MM.1S (cell line): ENCODE measurements around the gene ZAP70.
A peak's percentile ranks its signal among the peaks of the same experiment; 100 is the strongest.

Experiments
- DNase-seq: peaks from one replicate; pipeline ENCODE4 v3.0.0-alpha.2; 2015
- H2AFZ ChIP-seq: fragments of 300-600 bp; sonication (generic); 2 replicates; pipeline ENCODE4 v1.6.0; 2016; ENCODE audit warnings: antibody characterized with exemption, low read length
- H3F3A ChIP-seq: fragments of 300-600 bp; sonication (generic); 2 replicates; pipeline ENCODE4 v1.6.1; 2016; ENCODE audit warnings: mild to moderate bottlenecking, antibody characterized with exemption, low read length, moderate library complexity, mixed read lengths; ENCODE audit not compliant: insufficient read depth
- H3K27ac ChIP-seq: fragments of 300-600 bp; sonication (generic); 2 replicates; pipeline ENCODE4 v1.5.1; 2016; ENCODE audit warnings: mild to moderate bottlenecking, low read length
- H3K27me3 ChIP-seq: fragments of 300-600 bp; sonication (generic); replicated peaks from 2 replicates; pipeline ENCODE4 v1.6.0; 2016; ENCODE audit warnings: low read length; ENCODE audit not compliant: insufficient read depth
- H3K36me3 ChIP-seq: fragments of 300-600 bp; sonication (generic); replicated peaks from 2 replicates; pipeline ENCODE4 v1.6.1; 2016; ENCODE audit warnings: mild to moderate bottlenecking, low read length, mixed read lengths; ENCODE audit not compliant: insufficient read depth
- H3K4me1 ChIP-seq: fragments of 300-600 bp; sonication (generic); 2 replicates; pipeline ENCODE4 v1.6.1; 2016; ENCODE audit warnings: low read length, mixed read lengths
- H3K4me2 ChIP-seq: fragments of 300-600 bp; sonication (generic); 2 replicates; pipeline ENCODE4 v1.6.0; 2016; ENCODE audit warnings: low read depth, low read length
- H3K4me3 ChIP-seq: fragments of 300-600 bp; sonication (generic); 2 replicates; pipeline ENCODE4 v1.5.1; 2016; ENCODE audit warnings: low read length, mixed read lengths
- H3K79me2 ChIP-seq: fragments of 300-600 bp; sonication (generic); 2 replicates; pipeline ENCODE4 v1.6.1; 2016; ENCODE audit warnings: mixed run types, low read length, mixed read lengths
- H3K9ac ChIP-seq: fragments of 300-600 bp; sonication (generic); 2 replicates; pipeline ENCODE4 v1.6.1; 2016; ENCODE audit warnings: low read length, mixed read lengths
- H3K9me2 ChIP-seq: fragments of 300-600 bp; sonication (generic); replicated peaks from 2 replicates; pipeline ENCODE4 v1.6.1; 2016; ENCODE audit warnings: mild to moderate bottlenecking, low read length, mixed read lengths; ENCODE audit not compliant: insufficient read depth
- H3K9me3 ChIP-seq: fragments of 300-600 bp; sonication (generic); replicated peaks from 2 replicates; pipeline ENCODE4 v1.6.1; 2016; ENCODE audit warnings: mild to moderate bottlenecking, low read length, mixed read lengths; ENCODE audit not compliant: insufficient read depth
- H4K20me1 ChIP-seq: fragments of 300-600 bp; sonication (generic); 2 replicates; pipeline ENCODE4 v1.6.1; 2016; ENCODE audit warnings: mild to moderate bottlenecking, low read length, moderate library complexity, mixed read lengths; ENCODE audit not compliant: insufficient read depth
- CTCF ChIP-seq: fragments of 300-600 bp; sonication (generic); IDR thresholded peaks from 2 replicates; pipeline ENCODE4 v1.5.1; 2016; ENCODE audit warnings: antibody characterized with exemption, low read length, mixed read lengths
- EZH2 ChIP-seq: fragments of 300-600 bp; sonication (generic); optimal IDR thresholded peaks from 2 replicates; pipeline ENCODE3; 2017; ENCODE audit warnings: low read depth, mild to moderate bottlenecking, antibody characterized with exemption, low read length, mixed read lengths
- EZH2phosphoT487 ChIP-seq: fragments of 300-600 bp; sonication (generic); IDR thresholded peaks from 2 replicates; pipeline ENCODE4 v1.6.1; 2018; ENCODE audit warnings: antibody characterized with exemption, low read length

ZAP70 gene

GRCh38 chr2:97717613-97717995 lies 4.2 kb downstream of the ZAP70 start:
- H3K4me2 ChIP-seq, result no peak overlapping the region
- H2AFZ ChIP-seq, result 0 out of 2 replicates have a peak overlapping the region, but pooled peaks have one; percentile 14
- H3K27me3 ChIP-seq, result no peaks in the 10 kb centered on the region
- no peaks in the 10 kb centered on the region for H4K20me1 ChIP-seq
- TF ChIP-seq CTCF, result no peak
- TF ChIP-seq EZH2phosphoT487, result no peak
- TF ChIP-seq EZH2, result no peak
- no peak overlapping the region for H3K4me3 ChIP-seq
- H3F3A ChIP-seq, result no peaks in the 10 kb centered on the region
- H3K4me1 ChIP-seq, result peaks cover 13% of the 10 kb centered on the region
- no peak overlapping the region for H3K27ac ChIP-seq
- no peaks in the 10 kb centered on the region for H3K79me2 ChIP-seq
- no peaks in the 10 kb centered on the region for H3K9me2 ChIP-seq
- no peaks in the 10 kb centered on the region for H3K9me3 ChIP-seq
- no peak overlapping the region for H3K9ac ChIP-seq
- no peaks in the 10 kb centered on the region for H3K36me3 ChIP-seq
- DNase-seq, result no peak

- Histone ChIP-seq H4K20me1 (no peaks in the 10 kb centered on the region), H3K79me2 (no peaks in the 10 kb centered on the region), H3K27me3 (no peaks in the 10 kb centered on the region), H3K4me2 (peak overlapping the region; percentile 40; the same call in 1 of the 2 replicates), H3F3A (no peaks in the 10 kb centered on the region), H3K4me1 (peaks cover 13% of the 10 kb centered on the region), H3K4me3 (no peak overlapping the region), H2AFZ (peak overlapping the region; percentile 64), H3K27ac (no peak overlapping the region), H3K9me3 (no peaks in the 10 kb centered on the region), H3K36me3 (no peaks in the 10 kb centered on the region), H3K9me2 (no peaks in the 10 kb centered on the region), H3K9ac (no peak overlapping the region)
- peak; percentile 82 for DNase-seq
- TF ChIP-seq CTCF (no peak), EZH2phosphoT487 (no peak), EZH2 (no peak)
Measured at GRCh38 chr2:97718051-97718882, 4.9 kb downstream of the ZAP70 start.

GRCh38 chr2:97718942-97719341 lies 5.6 kb downstream of the ZAP70 start:
- Histone ChIP-seq H3K4me1 (peaks cover 13% of the 10 kb centered on the region), H4K20me1 (no peaks in the 10 kb centered on the region), H3K9me3 (no peaks in the 10 kb centered on the region), H3K27ac (no peak overlapping the region), H3K27me3 (no peaks in the 10 kb centered on the region), H3K4me2 (peak overlapping the region; percentile 40; the same call in 1 of the 2 replicates), H2AFZ (peak overlapping the region; percentile 64), H3K36me3 (no peaks in the 10 kb centered on the region), H3K79me2 (no peaks in the 10 kb centered on the region), H3K4me3 (no peak overlapping the region), H3K9ac (no peak overlapping the region), H3K9me2 (no peaks in the 10 kb centered on the region), H3F3A (no peaks in the 10 kb centered on the region)
- TF ChIP-seq CTCF (no peak), EZH2 (no peak), EZH2phosphoT487 (no peak)
- no peak for DNase-seq
